Ovary (tissue), 10 donors: ENCODE results near the gene ANGPTL7. TPM values are rescaled to one million over a fixed set of nuclear protein-coding genes. Genes with fewer than 3 reads are reported as not detected.

ENCODE experiments used
- DNase-seq, 5 donors: peaks; one replicate each; pipeline ENCODE4 v3.0.0-alpha.2; 2019 to 2020
- H3K27ac ChIP-seq, 2 donors: fragments of 200-600 bp; one replicate each; pipeline versions ENCODE4 v1.5.1 to v1.8.0; 2019 to 2022
- H3K27me3 ChIP-seq: fragments of 200-600 bp; one replicate; pipeline ENCODE4 v1.8.0; 2022
- H3K36me3 ChIP-seq: fragments of 200-600 bp; sonication (generic); one replicate; pipeline ENCODE4 v1.5.1; 2019
- H3K4me1 ChIP-seq: one replicate; pipeline ENCODE4 v1.8.1; 2013; ENCODE audit warnings: mild to moderate bottlenecking, moderate library complexity; ENCODE audit not compliant: insufficient read depth
- H3K4me3 ChIP-seq: fragments of 200-600 bp; sonication (generic); one replicate; pipeline ENCODE4 v1.5.1; 2017
- H3K9me3 ChIP-seq, 2 donors: fragments of 200-600 bp in 1 of 2; sonication (generic) in 1 of 2; one replicate each; pipeline versions ENCODE4 v1.5.1 to v1.8.1; 2013 to 2019; ENCODE audit warnings: mild to moderate bottlenecking in 1 of 2, moderate library complexity in 1 of 2
- CTCF ChIP-seq, 3 donors: fragments of 450-650 bp in 2 of 3; fragments of 200-600 bp in 1 of 3; IDR thresholded peaks; one replicate each; pipeline versions ENCODE4 v1.5.1 to v1.8.0; 2016 to 2022; ENCODE audit warnings: antibody characterized with exemption in 3 of 3, mild to moderate bottlenecking in 1 of 3
- EP300 ChIP-seq: sonication (generic); formaldehyde crosslinking; IDR thresholded peaks from one replicate; pipeline ENCODE4 v1.6.1; 2017; ENCODE audit warnings: antibody characterized with exemption
- POLR2A ChIP-seq: fragments of 450-650 bp; IDR thresholded peaks from one replicate; pipeline ENCODE4 v1.6.1; 2017; ENCODE audit warnings: antibody characterized with exemption, mild to moderate bottlenecking, moderate library complexity
- WGBS, 3 donors: extraction: QIAGEN DNeasy Blood & Tissue Kit in 1 of 3; methylation state at CpG; one replicate each; pipeline versions ENCODE4 v1.1.5 to v1.1.7; 2013 to 2017; 5-methylcytosine and 5-hydroxymethylcytosine counted together
- intact Hi-C, 4 donors: fragments of 100-400 bp; cut with DNase I; formaldehyde crosslinking; loops; one replicate each; pipeline versions ENCODE4 v1.11.0 to v1.15.1; 2022 to 2023
- long read RNA-seq, 3 donors: library from polyadenylated mRNA in 2 of 3; unstranded in 2 of 3; transcript quantifications; one replicate each; pipeline ENCODE4 v2.0.0 and lab custom pipeline, GENCODE V29; 2021 to 2026
- polyA plus RNA-seq, 2 donors: library from polyadenylated mRNA; stranded (reverse); fragments of 200-250 nt in 1 of 2; fragments of 350-450 nt in 1 of 2; fragmentation: Illumina TruSeq in 1 of 2; extraction: RNeasy Lipid Tissue Mini Kit (QIAGEN cat#74804) in 1 of 2; gene quantifications; one replicate each; pipeline ENCODE4 v1.2.3, GENCODE V29; 2013 to 2014
- total RNA-seq, 7 donors: library from RNA; depleted of rRNA in 2 of 7; stranded (reverse); fragments of >200 nt in 2 of 7; fragmentation: NEBNext Ultra II Directional in 3 of 7; extraction: Animal tissue kit (Norgen Biotek cat#: 25700) in 3 of 7; gene quantifications; one replicate each; pipeline versions ENCODE4 v1.1.0 to v1.2.4, GENCODE V29; 2016 to 2023
- donor health status: DM: no; HTN: no; CAD: no; lungs with moderate emphysema.
- donor health status: DM: no; HTN: no; CAD: no.
- donor health status: Bipolar disorder and iron deficiency.
- donor health status: DM: yes; HTN: yes; CAD: no.
- donor health status: DM: no; HTN: no; CAD: no.
- donor health status: DM: yes; HTN: yes; CAD: no.

ANGPTL7 gene
- total RNA-seq (1 to 10 TPM in 3 of 7 donors, under 1 TPM in 2, not detected in 2; 0.30 to 4.8 (median 1.4) TPM), polyA plus RNA-seq (1 to 10 TPM in 1 of 2 donors, under 1 TPM in 1; 0.08 to 4.1 TPM)
- long read RNA-seq, donor 1, partial matches to known transcripts, result 0 of 2 reads
- long read RNA-seq, donor 1, other reads (novel, unspliced or antisense), result 1 of 2 reads
- long read RNA-seq, donor 2, result 0 reads
- long read RNA-seq, donor 3, partial matches to known transcripts, result 0 of 1 reads
- long read RNA-seq, donor 3, other reads (novel, unspliced or antisense), result 1 of 1 reads

GRCh38 chr1:11188858-11189451 is at the start of gene ANGPTL7:
TSS of gene ANGPTL7 (plus strand) at chr1:11189355. CDS start at chr1:11189580, 225 bp downstream.
- no peak within 1 kb of the TSS for H3K4me3 ChIP-seq

GRCh38 chr1:11142618-11143391 is 46.4 kb upstream of the ANGPTL7 start:
- Histone ChIP-seq H3K9me3 (no peaks in the 10 kb centered on the region), H3K27me3 (no peaks in the 10 kb centered on the region), H3K4me3 (no peak overlapping the region), H3K36me3 (no peaks in the 10 kb centered on the region), H3K4me1 (peaks cover 2% of the 10 kb centered on the region), H3K27ac (no peak overlapping the region)
- intact Hi-C loops, result no loop called here
- TF ChIP-seq CTCF (IDR thresholded peaks at IDR 0.05), result no peak
- DNase-seq, result no peak
- WGBS, 3 donors, result 76 to 78% (median 77%) methylated on average over 4 of the region's 4 CpGs

More at GRCh38 chr1:11188858-11189451, at the start of gene ANGPTL7:
- Histone ChIP-seq H3K4me1 (peaks cover 3% of the 10 kb centered on the region), H3K9me3 (no peaks in the 10 kb centered on the region), H3K27me3 (no peaks in the 10 kb centered on the region), H3K27ac (no peak within 1 kb of the TSS), H3K36me3 (no peaks in the 10 kb centered on the region)
- WGBS, 3 donors, result 92 to 95% (median 93%) methylated on average over 8 of the region's 8 CpGs
- no peak for TF ChIP-seq POLR2A
- no peak for TF ChIP-seq CTCF (IDR thresholded peaks at IDR 0.05)
- no peak for TF ChIP-seq EP300
- no peak for DNase-seq
- intact Hi-C loops, result no loop called here

GRCh38 chr1:11143401-11143800 is 45.8 kb upstream of the ANGPTL7 start:
- Histone ChIP-seq H3K9me3 (no peaks in the 10 kb centered on the region), H3K36me3 (no peaks in the 10 kb centered on the region), H3K4me3 (no peak overlapping the region), H3K27ac (no peak overlapping the region), H3K27me3 (no peaks in the 10 kb centered on the region), H3K4me1 (peaks cover 2% of the 10 kb centered on the region)
- DNase-seq, result no peak
- intact Hi-C loops, result no loop called here
- 92 to 95% (median 95%) methylated on average over 5 of the region's 5 CpGs for WGBS, 3 donors
- TF ChIP-seq CTCF (IDR thresholded peaks at IDR 0.05) (no peak), EP300 (no peak), POLR2A (no peak)

GRCh38 chr1:11143907-11144306 is 45.2 kb upstream of the ANGPTL7 start:
- Histone ChIP-seq H3K4me1 (peaks cover 2% of the 10 kb centered on the region), H3K36me3 (no peaks in the 10 kb centered on the region), H3K27me3 (no peaks in the 10 kb centered on the region), H3K9me3 (no peaks in the 10 kb centered on the region), H3K27ac (no peak overlapping the region), H3K4me3 (no peak overlapping the region)
- intact Hi-C loops, result no loop called here
- DNase-seq, result no peak
- TF ChIP-seq EP300 (no peak), POLR2A (no peak), CTCF (IDR thresholded peaks at IDR 0.05) (no peak)
- 83 to 93% (median 85%) methylated on average over 2 of the region's 2 CpGs for WGBS, 3 donors
